Measurements from ENCODE around the gene KBTBD3.

DNA sequence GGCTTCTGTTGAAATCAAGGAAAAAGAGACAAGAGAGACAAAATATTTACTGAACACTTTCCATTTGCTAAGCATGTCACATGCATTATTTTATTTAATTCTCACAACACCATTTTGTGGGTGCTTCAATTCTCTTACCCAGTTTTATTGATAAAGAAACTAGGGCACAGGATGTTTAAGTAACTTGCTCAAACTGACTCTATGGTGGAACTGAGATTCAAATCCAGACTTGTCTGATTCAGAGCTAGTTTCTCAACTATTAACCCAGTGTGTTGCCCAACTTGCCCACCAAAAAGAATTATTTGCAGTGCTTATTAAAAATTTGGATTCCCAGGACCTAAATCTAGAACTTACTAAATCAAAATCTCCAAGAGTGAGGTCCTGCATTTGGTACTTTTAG, 33.6 kb downstream of the KBTBD3 start:
- TF ChIP-seq, protein P1, sequence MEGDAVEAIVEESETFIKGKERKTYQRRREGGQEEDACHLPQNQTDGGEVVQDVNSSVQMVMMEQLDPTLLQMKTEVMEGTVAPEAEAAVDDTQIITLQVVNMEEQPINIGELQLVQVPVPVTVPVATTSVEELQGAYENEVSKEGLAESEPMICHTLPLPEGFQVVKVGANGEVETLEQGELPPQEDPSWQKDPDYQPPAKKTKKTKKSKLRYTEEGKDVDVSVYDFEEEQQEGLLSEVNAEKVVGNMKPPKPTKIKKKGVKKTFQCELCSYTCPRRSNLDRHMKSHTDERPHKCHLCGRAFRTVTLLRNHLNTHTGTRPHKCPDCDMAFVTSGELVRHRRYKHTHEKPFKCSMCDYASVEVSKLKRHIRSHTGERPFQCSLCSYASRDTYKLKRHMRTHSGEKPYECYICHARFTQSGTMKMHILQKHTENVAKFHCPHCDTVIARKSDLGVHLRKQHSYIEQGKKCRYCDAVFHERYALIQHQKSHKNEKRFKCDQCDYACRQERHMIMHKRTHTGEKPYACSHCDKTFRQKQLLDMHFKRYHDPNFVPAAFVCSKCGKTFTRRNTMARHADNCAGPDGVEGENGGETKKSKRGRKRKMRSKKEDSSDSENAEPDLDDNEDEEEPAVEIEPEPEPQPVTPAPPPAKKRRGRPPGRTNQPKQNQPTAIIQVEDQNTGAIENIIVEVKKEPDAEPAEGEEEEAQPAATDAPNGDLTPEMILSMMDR (IDR thresholded peaks at IDR 0.05) = no peak
- no peak for TF ChIP-seq EZH2 (IDR thresholded peaks at IDR 0.05)

All from neural progenitor cell (in vitro differentiated cells).